ENCODE measurements around the gene LAMTOR1. TPM values are rescaled to one million over a fixed set of nuclear protein-coding genes. Genes with fewer than 3 reads are reported as not detected.

The LAMTOR1 gene
- total and polyA plus RNA-seq, 10 of the 15 experiments (the other 5 are each of a cell fraction or from before 2014, with no cell fraction given): 58.8 to 141 (median 110) TPM

DNA sequence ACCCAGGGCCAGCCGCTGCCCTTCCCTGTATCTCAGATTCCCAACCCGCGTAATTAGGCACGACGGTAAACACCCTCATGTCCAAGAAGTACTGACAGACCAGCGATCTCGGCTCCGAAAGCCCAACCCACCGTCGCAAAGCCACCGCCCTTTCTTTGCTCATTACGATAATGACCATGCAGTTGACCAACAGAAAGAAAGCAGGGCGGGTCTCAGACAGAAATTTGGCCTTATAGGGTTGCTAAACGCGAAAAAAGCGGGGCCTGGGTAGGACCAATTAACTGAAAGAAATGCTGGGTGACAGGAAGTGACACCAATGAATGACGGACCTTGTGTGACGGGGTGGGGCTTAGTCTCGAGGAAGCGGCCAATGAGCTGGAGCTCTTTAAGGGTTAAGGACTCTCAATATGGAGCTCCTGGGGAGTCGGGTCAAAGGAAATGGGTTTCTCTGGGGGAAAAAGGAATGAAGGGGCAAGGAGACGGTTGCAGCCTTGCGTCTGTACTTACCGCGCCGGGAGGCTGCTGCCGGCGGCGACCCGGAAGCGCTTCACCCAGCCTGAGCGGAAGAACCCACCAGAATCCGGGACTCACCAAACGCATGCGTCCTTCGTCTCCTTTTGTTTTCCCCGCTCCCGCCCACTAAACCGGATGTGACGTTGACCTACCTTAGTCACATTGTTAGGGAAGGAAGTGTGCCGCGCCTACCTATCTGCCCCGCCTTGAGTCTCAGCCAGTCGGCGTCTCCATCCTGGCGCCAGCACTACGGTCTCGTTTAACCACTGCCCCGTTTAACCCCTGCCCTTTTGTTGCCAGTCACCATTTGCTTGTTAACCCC is 9.3 kb upstream of the LAMTOR1 start, which contains the start of gene ANAPC15 (continued):
- peak; percentile 5 for TF ChIP-seq MYC (IDR thresholded peaks at IDR 0.05; ENCODE audit: insufficient read depth, insufficient read length, insufficient replicate concordance, low read length, severe bottlenecking)
- no peak for TF ChIP-seq EZH2 (IDR thresholded peaks at IDR 0.05; ENCODE audit: borderline replicate concordance, control insufficient read depth, low read depth, low read length)
- TF ChIP-seq ATF3 (IDR thresholded peaks at IDR 0.05; ENCODE audit: borderline replicate concordance, extremely low read depth, low read depth, low read length): no peak
- TF ChIP-seq BHLHE40 (IDR thresholded peaks at IDR 0.05; ENCODE audit: borderline replicate concordance in 1 of 2, low read depth in 2 of 2, low read length in 1 of 2): peak; percentile 38 to 77; a peak in 2 of 4 replicates
- 0 out of 2 replicates have a peak, but pooled peaks have one; percentile 35 for TF ChIP-seq TCF3 (IDR thresholded peaks at IDR 0.05; ENCODE audit: borderline replicate concordance, insufficient read depth, low read depth, low read length)
- peak; percentile 77 for TF ChIP-seq E4F1 (IDR thresholded peaks at IDR 0.05; ENCODE audit: borderline replicate concordance, partially characterized antibody)
- peak; percentile 98 for TF ChIP-seq ASH2L (IDR thresholded peaks at IDR 0.05; ENCODE audit: borderline replicate concordance, low read depth)
- TF ChIP-seq ATF7 (IDR thresholded peaks at IDR 0.05; ENCODE audit: low read depth): peak; percentile 65
- no peak for TF ChIP-seq MEF2A (IDR thresholded peaks at IDR 0.05; ENCODE audit: insufficient read depth, low read depth, low read length)
- TF ChIP-seq, protein P1, sequence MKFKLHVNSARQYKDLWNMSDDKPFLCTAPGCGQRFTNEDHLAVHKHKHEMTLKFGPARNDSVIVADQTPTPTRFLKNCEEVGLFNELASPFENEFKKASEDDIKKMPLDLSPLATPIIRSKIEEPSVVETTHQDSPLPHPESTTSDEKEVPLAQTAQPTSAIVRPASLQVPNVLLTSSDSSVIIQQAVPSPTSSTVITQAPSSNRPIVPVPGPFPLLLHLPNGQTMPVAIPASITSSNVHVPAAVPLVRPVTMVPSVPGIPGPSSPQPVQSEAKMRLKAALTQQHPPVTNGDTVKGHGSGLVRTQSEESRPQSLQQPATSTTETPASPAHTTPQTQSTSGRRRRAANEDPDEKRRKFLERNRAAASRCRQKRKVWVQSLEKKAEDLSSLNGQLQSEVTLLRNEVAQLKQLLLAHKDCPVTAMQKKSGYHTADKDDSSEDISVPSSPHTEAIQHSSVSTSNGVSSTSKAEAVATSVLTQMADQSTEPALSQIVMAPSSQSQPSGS (IDR thresholded peaks at IDR 0.05; ENCODE audit: low read length): no peak
- peak; percentile 94 for TF ChIP-seq SMAD1 (IDR thresholded peaks at IDR 0.05; ENCODE audit: low read depth, partially characterized antibody)
- no peak for TF ChIP-seq RAD21 (IDR thresholded peaks at IDR 0.05; ENCODE audit: insufficient read depth, low read depth, low read length)
- TF ChIP-seq EED (IDR thresholded peaks at IDR 0.05; ENCODE audit: low read depth): 0 out of 2 replicates have a peak, but pooled peaks have one; percentile 10
- TF ChIP-seq ETV6 (conservative IDR thresholded peaks at IDR 0.05 in 1 of 2, IDR thresholded peaks at IDR 0.05 in 1 of 2; ENCODE audit: borderline replicate concordance in 1 of 2, low read depth in 1 of 2): no peak
- TF ChIP-seq NR2C1 (IDR thresholded peaks at IDR 0.05): peak; percentile 99
- TF ChIP-seq E2F8 (IDR thresholded peaks at IDR 0.05; ENCODE audit: low read depth, partially characterized antibody): peak; percentile 93
- TF ChIP-seq NFIC (IDR thresholded peaks at IDR 0.05; ENCODE audit: low read depth, low read length): no peak
- no peak for TF ChIP-seq BMI1 (IDR thresholded peaks at IDR 0.05; ENCODE audit: borderline replicate concordance)
- TF ChIP-seq, protein P2, sequence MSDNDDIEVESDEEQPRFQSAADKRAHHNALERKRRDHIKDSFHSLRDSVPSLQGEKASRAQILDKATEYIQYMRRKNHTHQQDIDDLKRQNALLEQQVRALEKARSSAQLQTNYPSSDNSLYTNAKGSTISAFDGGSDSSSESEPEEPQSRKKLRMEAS (IDR thresholded peaks at IDR 0.05; ENCODE audit: low read depth, low read length): peak; percentile 59
- TF ChIP-seq NFXL1 (IDR thresholded peaks at IDR 0.05; ENCODE audit: borderline replicate concordance): no peak
